ENCODE results near the gene GPR171. TPM values are rescaled to one million over a fixed set of nuclear protein-coding genes. Genes with fewer than 3 reads are reported as not detected.
A peak's percentile ranks its signal among the peaks of the same experiment; 100 is the strongest.

GPR171 gene
- total RNA-seq, 3 donors from 2014 or later: 1.3 to 1.5 (median 1.4) TPM

- intact Hi-C loops (cut with DNase I, micrococcal nuclease): no loop called here
- no peaks in the 10 kb centered on the region for H3K9me3 ChIP-seq
- H3K4me1 ChIP-seq (ENCODE audit: low read depth): no peaks in the 10 kb centered on the region
- no peak for TF ChIP-seq CTCF (IDR thresholded peaks at IDR 0.05)
- ATAC-seq (peak; percentile 62), DNase-seq (peak in 1 of 3 donors; percentile 49)
- H3K36me3 ChIP-seq (ENCODE audit: low read depth): no peaks in the 10 kb centered on the region
- H3K4me3 ChIP-seq: no peak overlapping the region
Observed at GRCh38 chr3:151156618-151157216, 46.3 kb downstream of the GPR171 start.

DNA sequence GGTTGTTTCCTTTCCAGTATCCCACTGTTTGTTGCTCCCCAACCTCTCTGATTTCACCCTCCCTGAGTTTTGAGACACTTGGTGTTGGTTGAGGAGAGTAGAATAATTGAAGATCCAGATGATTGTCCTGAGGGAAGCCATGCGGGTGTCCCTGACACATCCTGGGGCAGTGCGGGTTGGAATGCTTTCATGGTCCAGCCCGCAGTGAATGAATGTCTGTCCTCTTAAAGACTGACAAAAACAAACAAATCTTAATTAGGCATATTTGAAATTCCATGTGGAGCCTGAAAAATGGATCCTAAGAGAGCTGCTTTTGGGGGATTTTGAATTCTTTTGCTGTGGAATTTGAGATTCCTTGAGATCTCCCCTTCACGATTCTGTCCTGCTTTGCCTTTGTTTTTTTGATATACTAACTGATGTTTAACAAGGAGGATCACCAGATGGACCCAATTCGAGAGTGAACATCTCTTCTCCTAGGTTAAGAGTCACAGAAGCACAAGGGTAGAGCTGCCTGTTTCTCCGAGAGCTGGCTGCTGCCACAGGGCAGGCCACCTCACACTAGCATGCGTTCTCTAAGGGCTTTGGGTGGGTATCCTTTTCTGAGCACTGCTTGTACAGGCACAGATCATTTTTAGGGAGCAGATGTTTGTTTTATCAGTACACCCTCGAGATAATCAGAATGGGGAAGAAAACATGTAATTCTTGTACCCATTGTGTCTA is 47.4 kb downstream of the GPR171 start:
- ATAC-seq (no peak), DNase-seq (no peak)
- H3K4me3 ChIP-seq: no peak overlapping the region
- no peaks in the 10 kb centered on the region for H3K9me3 ChIP-seq
- no peak for TF ChIP-seq CTCF (IDR thresholded peaks at IDR 0.05)
- H3K4me1 ChIP-seq (ENCODE audit: low read depth): no peaks in the 10 kb centered on the region
- no peaks in the 10 kb centered on the region for H3K36me3 ChIP-seq (ENCODE audit: low read depth)
- intact Hi-C loops (cut with DNase I, micrococcal nuclease): no loop called here

- ATAC-seq (no peak), DNase-seq (no peak)
- Histone ChIP-seq H3K4me1 (ENCODE audit: low read depth) (no peaks in the 10 kb centered on the region), H3K36me3 (ENCODE audit: low read depth) (no peaks in the 10 kb centered on the region), H3K9me3 (no peaks in the 10 kb centered on the region), H3K4me3 (no peak overlapping the region)
- no peak for TF ChIP-seq CTCF (IDR thresholded peaks at IDR 0.05)
- intact Hi-C loops (cut with DNase I, micrococcal nuclease): no loop called here
Observed at GRCh38 chr3:151154566-151154965, 48.5 kb downstream of the GPR171 start.

- intact Hi-C loops (cut with DNase I, micrococcal nuclease): no loop called here
- Histone ChIP-seq H3K36me3 (ENCODE audit: low read depth) (no peaks in the 10 kb centered on the region), H3K9me3 (no peaks in the 10 kb centered on the region), H3K4me1 (ENCODE audit: low read depth) (no peaks in the 10 kb centered on the region), H3K4me3 (no peak overlapping the region)
- no peak for DNase-seq
- no peak for TF ChIP-seq CTCF (IDR thresholded peaks at IDR 0.05)
- ATAC-seq: no peak
Observed at GRCh38 chr3:151152455-151153079, 50.4 kb downstream of the GPR171 start.

Other genes starting within 250 kb of the GPR171 start
- not detected for gene CLRN1, start 230.5 kb downstream of the GPR171 start, total RNA-seq
- gene MED12L, start 117.6 kb downstream of the GPR171 start, total RNA-seq: 1 to 10 TPM in 1 of 3 donors, under 1 TPM in 2; 0.39 to 2.4 (median 0.55) TPM
- 10 to 100 TPM in 1 of 3 donors, 1 to 10 TPM in 2; 3.9 to 18.2 (median 4.4) TPM for gene P2RY14, start 75.3 kb upstream of the GPR171 start, total RNA-seq
- gene GPR87, start 113.6 kb upstream of the GPR171 start, total RNA-seq: not detected
- 1 to 10 TPM in 2 of 3 donors, under 1 TPM in 1; 0.29 to 1.9 (median 1.5) TPM for gene P2RY13, start 126.3 kb upstream of the GPR171 start, total RNA-seq
- 1 to 10 TPM in 2 of 3 donors, under 1 TPM in 1; 0.32 to 3.4 (median 1.0) TPM for gene P2RY12, start 181.5 kb upstream of the GPR171 start, total RNA-seq

Measured in mucosa of descending colon (tissue), 3 donors.